Measurements from ENCODE around the gene FHAD1.

Gene FHAD1

DNA sequence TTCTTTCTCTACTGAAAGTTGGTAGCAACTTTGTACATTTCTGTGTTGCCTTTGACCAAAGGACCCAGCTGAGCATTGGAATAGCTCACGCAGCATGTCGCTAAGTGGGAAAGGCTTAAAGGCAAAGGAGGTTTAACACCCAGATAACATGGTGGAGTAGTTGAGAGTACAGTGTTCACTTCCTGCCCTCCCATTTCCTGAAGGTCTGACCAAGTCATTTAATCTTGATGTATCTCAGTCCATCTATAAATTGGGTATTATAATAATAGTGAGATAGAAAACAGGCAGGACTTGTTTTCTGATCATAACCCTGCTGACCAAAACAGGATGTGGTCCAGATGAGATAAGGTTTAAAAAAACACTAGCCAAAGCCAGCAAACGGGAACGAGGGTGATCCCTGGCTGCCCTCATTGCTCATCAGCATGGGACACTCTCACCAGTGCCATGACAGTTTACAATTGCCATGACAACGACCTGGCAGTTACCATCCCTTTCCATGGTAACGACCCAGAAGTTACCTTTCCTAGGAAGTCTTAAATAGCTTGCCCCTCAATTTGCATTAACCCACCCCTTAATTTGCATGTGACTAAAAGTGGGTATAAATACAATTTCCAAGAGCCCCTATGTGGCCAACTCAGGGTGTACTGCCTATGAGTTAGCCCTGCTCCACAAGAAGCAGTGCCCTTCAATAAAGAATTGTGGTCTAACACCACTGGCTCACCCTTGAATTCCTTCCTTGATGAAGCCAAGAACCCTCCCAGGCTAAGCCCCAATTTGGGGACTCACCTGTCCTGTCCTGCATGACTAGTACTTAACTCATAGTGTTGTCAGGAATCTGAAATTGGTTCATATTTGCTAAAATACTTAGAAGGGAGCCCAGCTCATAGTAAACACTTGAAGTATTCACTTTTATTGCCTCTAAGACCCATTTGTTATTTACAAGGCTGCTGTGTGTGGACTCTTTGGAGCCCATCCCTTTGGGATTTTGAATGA lies 28.4 kb upstream of the FHAD1 start:
- DNase-seq, result peak in 1 of 2 donors; percentile 21

DNA sequence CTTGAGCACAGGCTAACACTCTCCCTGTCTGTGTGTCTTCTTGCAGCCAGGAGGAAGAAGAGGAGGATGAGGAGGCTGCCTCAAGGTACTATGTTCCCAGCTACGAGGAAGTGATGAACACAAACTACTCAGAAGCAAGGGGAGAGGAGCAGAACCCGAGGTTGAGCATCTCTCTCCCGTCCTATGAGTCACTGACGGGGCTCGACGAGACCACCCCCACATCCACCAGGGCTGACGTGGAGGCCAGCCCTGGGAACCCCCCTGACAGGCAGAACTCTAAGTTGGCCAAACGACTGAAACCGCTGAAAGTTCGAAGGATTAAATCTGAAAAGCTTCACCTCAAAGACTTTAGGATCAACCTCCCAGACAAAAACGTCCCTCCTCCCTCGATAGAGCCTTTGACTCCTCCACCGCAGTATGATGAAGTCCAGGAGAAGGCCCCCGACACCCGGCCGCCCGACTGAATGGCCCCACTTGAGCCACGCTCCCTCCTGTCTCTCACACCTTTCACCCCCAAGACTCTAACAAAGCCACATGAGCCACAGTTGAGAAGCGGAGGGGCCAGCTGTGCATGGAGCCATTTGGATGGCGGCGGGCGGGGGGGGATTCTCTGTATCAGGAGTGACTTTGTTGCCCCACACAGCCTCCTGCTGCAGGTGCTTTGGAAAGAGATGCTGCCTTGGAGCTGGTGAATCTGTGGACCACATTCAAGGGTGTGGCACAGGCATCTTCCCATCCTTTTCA lies 27.6 kb upstream of the FHAD1 start:
- DNase-seq, result no peak

DNA sequence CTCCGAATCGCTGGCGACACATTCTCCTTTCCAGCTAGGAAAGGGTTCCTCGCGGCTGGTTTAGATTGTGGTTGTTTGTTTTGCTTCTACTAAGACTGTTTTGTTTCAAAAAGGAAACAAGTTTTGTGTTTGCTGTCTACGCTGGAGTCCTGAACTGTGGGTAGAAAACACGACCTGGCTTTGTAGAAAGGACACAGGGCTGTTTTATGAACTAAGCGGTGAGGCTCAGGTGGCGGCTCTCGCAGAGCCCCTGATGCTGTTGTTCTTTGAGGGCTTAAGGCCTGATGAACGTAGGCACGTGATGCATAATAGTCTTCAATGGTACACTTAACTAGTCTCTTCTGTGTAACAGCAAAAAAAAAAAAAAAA lies 27.0 kb upstream of the FHAD1 start:
- DNase-seq, result no peak

DNA sequence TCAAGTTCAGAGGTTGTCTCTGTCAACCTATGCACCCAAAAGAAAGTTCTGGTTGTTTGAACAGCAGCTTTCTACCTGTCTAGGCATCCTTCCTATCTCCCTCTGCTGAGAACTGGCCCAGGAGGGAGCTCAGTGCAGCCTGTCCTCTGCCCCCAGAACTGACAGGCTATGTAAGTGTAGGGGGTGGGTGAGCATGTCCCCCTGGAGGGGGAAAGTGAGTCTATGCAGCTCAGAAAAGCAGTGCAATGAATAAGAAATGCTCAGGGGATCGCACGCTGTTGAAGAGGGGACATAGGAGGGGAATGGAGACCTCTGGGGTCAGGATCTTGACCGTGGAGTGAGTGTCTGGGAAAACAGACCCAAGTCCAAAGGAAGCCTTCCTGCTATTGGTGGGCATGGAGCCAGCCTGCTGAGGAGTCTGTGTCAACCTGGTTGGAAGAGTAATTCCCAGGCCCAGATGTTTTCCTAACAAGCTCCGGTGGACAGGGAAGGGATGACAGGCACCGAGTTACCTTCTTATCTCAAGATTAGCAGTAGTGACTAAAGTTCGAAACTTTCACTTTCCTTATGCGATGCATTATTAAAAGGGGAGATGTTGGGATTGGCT lies 26.1 kb upstream of the FHAD1 start:
- no peak for DNase-seq

DNA sequence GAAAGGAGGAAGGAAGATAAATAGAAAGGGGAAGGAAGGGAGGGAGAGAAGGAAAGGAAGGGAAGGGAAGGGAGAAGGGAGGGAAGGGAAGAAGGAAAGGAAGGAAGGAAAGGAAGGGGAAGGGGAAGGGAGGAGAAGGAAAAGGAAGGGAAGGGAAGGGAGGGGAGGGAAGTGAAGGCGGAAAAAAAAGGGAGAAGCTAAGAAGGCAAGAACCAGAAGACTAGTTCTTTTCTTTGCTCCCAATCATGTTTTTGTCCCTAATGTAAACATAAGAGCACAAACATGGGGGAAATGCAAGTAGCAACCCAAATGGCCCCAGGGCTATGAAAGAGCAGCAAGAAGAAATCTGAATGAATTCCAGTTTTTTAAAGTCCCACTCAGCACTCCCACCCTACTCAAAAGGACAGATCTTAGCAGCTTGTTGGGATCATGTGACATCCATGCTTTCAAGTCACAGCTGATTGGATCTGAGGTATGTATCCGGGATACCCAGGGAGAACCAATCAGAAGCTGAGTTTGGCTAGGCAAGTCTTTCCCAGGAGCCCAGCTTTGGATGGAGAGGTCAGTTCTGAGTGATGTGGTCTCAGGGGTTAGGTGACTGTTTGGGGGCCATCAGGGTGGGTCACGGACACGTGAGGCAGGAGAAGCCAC lies 24.2 kb upstream of the FHAD1 start:
- no peak for DNase-seq

DNA sequence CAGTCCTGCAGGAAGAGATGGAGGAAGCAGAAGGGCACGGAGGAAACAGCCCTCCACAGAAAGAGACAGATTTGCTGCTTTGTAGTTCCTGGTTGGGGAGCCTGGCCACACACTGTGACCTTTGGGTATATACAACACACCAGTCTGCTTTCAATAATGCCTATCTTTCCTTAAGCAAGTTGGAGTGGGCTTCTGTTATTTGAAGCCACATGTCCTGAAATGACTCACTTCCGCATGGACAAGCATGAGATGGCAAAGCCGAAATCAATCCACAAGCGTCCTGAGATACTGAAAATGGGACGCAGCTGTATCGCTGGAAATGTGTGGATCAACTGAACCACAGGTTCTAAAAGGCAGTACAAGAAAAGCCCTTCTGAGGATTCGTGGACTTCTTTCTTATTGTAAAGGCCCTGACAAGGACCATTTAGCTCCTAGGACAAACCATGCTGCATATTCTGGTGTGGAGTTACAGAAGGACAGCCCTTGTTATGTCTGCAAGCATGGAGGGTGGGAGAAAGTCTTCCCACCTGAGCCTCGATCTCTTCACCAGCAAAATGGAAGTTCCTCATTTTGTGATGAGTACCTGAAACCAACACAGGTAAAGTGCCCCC lies 22.7 kb upstream of the FHAD1 start:
- DNase-seq, result no peak

DNA sequence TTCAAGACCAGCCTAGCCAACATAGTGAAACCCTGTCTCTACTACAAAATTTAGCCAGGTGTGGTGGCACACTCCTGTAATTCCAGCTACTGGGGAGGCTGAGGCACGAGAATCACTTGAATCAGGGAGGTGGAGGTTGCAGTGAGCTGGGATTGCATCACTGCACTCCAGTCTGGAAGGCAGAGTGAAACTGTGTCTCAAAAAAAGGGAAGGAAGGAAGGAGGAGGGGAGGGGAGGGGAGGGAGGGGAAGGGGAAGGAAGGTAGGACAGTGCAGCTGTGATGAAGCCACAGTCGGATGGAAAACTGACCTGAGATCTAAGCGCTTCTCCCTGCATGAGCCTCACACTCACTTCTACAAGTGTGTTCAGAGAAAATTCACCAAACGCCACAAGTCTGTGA lies 22.0 kb upstream of the FHAD1 start:
- DNase-seq, result no peak

DNA sequence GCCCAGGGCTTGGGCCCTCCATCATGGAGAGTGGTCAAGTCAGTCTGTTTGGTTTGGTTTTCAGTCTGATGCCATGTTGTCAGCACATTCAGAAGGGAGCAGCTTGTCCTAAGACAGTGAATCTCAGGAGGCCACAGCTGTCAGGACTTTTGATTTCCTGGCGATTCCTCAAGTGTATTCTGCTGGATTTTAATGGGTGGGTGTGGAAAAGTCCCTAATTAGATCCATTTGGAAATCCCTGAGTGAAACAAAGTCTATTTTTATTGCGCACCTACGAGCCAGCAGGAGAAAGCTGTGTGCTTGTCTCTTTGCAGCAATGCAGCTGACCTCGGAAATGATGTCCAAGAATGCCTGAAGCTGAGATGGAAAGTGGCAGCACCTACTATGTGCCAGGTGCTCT lies 21.6 kb upstream of the FHAD1 start:
- DNase-seq, result no peak

DNA sequence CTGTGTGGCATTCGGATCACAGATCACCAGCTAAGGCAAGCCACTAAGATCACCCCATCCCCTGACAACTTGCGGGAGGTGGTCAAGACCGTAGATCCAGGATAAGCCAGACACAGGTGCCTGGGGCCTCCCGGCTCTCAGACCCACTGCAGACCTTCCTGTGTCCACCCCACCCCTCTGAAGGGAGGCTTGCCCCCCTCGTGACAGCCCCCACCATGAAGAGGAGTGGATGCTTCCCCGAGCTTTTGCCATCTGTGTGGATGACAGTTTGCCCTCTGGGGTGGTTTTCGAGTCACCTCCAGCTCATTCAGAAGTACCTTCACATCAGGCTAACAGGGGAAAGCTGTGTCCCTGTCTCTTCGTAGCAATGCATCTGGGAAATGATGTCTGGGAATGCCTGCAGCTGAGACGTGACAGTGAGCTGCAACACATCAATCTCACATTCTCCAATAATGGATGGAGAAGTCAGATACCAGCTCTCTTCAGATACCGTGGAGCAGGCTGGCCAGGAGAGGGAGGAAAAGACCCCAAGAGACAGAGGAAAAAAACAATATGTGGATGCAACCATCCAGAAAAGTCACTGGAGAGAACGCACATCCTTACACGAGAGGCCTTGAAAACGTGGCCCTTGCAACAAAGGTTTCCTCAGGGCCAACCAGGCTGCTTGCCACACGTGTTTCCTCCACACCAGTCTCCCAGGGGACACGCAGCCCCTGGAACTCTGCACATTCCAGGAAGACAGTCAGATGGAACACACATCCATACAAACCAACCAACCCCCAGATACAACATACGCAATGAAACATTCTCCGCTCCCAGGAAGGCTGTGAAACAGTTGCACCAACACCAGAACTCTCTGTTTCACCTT lies 20.4 kb upstream of the FHAD1 start:
- no peak for DNase-seq

DNA sequence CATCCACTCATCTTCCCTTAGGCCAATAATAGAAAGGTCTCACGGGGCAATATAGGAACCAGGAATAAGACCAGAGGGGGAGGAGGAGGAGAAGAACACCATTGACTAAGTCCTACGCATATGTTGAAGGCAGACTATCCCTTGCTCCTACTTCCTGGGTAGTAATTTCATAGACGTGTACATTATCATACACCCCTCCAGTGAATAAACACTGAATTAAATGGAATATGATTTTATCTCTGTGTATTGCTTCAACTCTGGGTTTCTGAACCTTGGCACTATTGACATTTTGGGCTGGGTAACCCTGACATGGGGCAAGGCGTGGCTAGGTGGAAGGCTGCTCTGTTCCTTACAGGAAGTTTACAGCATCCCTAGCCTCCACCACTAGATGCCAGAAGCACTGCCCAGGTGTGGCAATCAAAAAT lies 17.3 kb upstream of the FHAD1 start:
- DNase-seq, result no peak

DNA sequence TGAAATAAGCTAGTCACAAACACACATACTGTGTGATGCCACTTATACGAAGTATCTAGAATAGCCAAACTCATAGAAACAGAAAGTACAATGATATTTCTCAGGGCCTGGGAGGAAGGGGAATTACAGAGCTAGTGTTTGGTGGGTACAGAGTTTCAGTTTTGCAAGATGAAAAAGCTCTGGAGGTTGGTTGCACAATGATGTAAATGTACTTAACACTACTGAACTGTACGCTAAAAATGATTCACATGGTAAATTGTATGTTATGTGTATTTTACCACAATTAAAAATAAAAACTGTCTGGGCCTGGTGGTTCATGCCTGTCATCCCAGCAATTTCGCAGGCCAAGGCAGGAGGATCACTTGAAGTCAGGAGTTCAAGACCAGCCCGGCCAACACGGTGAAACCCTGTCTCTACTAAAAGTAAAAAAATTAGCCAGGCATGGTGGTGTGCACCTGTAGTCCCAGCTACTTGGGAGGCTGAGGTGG lies 15.3 kb upstream of the FHAD1 start:
- no peak for DNase-seq

DNA sequence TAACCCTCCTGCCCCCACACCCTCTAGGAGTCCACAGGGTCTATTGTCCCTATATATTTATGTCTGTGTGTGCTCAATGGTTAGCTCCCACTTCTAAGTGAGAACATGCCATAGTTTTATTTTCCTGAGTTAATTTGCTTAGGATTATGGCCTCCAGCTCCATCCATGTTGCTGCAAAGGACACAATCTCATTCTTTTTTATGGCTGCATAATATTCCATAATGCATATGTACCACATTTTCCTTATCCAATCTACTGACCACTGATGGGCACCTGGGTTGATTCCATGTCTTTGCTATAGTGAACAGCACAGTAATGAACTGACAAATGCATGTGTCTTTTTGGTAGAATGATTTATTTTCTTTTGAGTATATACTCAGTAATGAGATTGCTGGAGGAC lies 13.3 kb upstream of the FHAD1 start:
- DNase-seq, result no peak

DNA sequence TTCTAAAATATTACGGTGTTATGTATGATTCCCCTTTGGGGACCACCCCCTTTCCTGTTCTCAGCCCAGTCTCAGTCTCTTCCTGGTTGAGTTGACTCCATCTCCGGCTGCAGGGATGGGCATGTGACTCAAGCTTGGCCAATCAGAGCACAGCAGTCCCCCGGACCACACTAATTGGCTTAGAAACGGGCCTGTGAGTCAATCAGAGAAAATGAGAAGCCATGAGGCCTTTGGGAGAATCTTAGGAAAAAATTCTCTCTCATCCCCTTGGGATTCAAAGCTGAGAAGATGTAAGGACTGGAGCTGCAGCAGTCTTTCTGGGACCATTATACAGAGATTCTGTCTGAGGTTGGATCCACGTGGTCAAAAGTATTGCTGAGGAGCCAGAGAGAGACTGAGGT lies 10.7 kb upstream of the FHAD1 start:
- DNase-seq, result no peak

DNA sequence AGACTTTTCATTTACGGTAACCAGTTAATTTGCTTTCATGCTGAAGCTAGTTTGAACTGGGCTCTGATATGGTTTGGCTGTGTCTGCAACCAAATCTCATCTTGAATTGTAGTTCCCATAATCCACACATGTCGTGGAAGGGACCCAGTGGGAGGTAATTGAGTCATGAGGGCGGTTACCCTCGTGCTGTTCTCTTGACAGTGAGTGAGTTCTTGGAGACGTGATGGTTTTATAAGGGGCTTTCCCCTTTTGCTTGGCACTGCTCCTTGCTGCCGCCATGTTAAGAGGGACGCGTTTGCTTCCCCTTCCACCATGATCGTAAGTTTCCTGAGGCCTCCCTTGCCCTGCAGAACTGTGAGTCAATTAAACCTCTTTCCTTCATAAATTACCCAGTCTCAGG lies 10.3 kb upstream of the FHAD1 start:
- no peak for DNase-seq

DNA sequence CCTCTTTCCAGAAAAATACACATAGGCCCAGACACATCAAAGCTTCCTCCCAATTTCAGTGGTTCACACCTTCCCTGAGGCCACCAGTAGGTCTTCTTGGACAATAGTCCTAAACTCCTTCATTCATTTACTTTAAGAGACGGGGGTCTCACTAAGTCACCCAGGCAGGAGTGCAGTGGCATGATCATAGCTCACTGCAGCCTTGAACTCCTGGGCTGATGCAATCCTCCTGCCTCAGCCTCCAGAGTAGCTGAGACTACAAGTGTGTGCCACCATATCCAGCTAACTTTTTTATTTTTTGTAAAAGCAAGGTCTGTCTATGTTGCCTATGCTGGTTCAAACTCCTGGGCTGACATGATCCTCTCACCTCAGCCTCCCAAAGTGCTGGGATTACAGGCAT lies 8.2 kb upstream of the FHAD1 start:
- no peak for DNase-seq

DNA sequence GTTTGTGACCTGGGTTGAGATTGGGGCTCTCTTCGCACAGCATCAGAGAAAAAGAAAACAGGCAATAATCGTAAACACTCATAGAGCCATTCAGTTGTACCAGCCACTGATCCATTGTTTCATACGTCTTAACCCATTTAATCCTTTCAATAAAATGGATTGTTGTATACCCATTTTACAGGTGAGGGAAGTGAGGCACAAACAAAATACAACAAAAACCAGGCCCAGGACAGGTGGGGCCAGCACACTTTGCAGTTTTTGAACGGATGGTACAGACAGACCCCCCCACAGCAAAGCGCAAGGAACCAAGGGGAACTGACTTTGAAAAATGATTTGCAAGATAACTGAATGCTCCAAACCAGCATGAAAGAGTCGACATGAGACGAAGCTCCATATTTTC lies 4.3 kb upstream of the FHAD1 start:
- no peak for DNase-seq

DNA sequence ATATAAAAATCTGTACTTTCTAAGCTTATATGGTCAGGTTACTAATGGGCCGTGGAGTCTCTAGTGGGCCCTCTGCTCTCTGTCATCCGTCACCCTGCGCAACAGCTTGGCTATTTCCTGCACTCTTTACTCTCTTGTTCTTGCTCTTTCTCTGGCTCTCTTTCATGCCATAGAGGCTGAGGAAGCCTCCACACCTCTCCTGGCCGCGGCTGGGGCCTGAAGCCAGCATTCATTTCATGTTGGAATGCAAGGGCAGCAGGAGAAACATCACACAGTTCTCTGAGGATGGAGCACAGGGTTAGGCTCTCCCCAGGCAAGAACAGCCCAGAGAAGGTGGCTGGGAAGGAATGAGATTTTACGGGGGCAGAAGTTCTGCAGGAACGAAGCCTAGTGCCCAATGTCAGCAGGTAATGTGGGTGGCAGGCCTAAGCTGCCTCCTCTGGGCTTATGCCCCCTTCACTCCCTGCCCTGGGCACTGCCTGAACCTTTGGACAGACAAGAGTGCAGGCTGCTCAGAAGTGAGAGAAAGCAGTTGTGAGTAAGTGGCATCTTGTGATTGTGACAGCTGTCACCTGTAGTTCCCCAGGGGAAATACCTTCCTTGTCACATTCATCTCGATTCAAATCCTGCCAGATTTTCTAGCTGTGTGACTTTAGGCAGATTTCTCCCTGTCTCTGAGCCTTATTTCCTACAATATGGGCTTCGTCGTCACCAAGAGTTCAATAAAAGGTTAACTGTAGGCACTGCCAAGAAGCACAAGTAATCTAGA lies 3.6 kb upstream of the FHAD1 start:
- no peak for DNase-seq

DNA sequence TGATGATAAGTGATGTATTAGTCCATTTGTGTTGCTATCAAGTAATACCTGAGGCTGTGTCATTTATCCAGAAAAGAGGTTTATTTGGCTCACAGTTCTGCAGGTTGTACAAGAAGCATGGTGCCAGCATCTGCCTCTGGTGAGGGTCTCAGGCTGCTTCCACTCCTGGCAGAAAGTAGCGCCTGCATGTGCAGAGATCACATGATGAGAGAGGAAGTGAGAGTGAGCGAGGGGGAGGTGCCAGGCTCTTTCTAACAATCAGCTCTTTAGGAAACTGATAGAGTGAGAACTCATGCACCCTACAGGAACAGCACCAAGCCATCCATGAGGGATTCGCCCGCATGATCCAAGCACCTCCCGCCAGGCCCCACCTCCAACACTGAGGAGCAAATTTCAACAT lies 2.2 kb upstream of the FHAD1 start:
- DNase-seq, result no peak

DNA sequence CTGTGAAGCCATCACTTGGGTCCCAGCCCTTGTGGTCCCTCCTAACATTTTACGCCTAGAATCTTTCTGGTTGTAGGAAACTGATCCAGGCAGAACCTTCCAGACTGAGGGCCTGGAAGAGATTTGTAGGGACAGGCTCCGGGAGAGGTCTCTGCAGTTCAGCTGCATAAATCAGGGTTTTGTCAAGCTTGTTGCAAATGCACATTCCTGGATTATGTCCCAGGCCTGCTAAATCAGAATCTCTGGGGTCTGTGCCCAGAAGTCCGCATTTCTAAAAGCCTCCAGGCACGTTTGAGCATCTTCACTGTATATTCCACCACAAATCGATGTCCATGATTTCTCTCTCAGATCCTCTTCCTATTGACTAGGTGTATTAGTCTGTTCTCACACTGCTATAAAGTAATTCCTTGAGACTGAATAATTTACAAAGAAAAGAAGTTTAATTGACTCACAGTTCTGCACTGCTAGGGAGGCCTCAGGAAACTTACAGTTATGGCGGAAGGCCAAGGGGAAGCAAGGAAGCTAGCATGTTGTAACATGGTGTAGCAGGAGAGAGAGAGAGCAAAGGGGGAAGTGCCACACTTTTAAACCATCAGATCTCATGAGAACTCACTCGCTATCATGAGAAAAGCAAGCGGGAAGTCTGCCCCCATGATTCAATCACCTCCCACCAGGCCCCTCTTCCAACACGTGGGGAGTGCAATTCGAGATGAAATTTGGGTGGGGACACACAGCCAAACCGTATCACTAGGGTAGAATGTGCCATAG lies 1.2 kb upstream of the FHAD1 start:
- peak in 1 of 2 donors; percentile 40 for DNase-seq

DNA sequence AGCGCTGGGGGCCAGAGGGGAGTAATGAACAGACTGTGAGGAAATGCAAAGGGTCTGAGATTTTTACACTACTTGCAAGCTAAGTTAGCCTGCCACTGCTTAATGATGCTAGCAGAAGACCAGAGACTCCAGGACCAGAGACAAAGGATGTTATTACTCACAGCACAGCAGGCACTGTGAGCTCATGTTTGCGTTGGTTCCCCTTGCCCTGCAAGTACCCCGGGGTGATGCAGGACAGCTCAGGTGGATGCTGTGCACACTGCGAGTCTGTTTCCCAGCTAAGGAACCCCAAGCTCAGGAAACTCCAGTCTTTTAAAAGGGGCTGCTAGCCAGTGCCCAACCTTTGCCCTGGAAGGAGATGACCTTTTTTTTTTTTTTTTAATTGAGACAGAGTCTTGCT lies 1.2 kb downstream of the FHAD1 start:
- no peak for DNase-seq
